Astrocyte (in vitro differentiated cells and primary cell): ENCODE measurements around the gene SLC25A36.

Experiments used
- EZH2 ChIP-seq: IDR thresholded peaks from 2 replicates; pipeline ENCODE4 v1.6.1; 2012; ENCODE audit warnings: mild to moderate bottlenecking, low read length, inconsistent platforms; ENCODE audit not compliant: insufficient read depth
- TF ChIP-seq, protein P1 (sequence below): IDR thresholded peaks from 2 replicates; pipeline ENCODE4 v1.5.1; 2011; ENCODE audit warnings: low read depth, mild to moderate bottlenecking, inconsistent platforms, low read length, moderate library complexity; ENCODE audit not compliant: insufficient read depth

DNA sequence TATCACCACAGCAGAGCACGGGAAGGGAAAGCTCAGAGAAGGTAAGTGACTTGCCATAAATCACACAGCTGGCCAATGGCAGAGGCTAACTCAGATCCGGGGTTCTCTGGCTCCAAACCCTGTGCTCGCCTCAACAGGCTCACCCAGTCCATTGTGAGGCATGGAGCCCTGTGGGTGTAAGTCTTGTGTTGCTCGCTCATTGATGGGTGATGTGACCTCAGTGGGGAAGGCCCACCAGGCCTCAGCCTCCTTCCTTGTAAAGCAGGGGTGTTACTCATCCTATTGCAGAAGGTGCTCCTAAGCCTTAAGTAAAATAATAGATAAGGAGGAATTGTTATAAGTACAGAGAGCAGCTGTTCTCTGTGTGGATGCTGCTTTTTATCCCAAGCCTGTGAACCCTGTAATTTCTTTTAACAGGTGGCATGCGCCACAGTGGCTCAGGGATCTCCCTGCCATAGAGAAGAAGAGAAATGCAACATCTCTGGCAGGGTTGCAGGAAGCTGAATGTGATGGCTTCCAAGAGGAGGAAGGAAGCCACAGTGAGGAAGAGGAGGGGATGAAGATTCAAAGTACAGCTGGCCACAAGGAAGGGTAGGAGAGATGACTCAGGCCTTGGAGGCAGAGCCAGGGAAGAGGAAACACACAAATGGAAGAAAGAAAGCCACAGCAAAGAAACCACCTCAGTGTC is 78.7 kb downstream of the SLC25A36 start:
- TF ChIP-seq, protein P1, sequence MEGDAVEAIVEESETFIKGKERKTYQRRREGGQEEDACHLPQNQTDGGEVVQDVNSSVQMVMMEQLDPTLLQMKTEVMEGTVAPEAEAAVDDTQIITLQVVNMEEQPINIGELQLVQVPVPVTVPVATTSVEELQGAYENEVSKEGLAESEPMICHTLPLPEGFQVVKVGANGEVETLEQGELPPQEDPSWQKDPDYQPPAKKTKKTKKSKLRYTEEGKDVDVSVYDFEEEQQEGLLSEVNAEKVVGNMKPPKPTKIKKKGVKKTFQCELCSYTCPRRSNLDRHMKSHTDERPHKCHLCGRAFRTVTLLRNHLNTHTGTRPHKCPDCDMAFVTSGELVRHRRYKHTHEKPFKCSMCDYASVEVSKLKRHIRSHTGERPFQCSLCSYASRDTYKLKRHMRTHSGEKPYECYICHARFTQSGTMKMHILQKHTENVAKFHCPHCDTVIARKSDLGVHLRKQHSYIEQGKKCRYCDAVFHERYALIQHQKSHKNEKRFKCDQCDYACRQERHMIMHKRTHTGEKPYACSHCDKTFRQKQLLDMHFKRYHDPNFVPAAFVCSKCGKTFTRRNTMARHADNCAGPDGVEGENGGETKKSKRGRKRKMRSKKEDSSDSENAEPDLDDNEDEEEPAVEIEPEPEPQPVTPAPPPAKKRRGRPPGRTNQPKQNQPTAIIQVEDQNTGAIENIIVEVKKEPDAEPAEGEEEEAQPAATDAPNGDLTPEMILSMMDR: no peak
- no peak for TF ChIP-seq EZH2
